ENCODE results near the gene ARHGEF19.

Gene ARHGEF19

DNA sequence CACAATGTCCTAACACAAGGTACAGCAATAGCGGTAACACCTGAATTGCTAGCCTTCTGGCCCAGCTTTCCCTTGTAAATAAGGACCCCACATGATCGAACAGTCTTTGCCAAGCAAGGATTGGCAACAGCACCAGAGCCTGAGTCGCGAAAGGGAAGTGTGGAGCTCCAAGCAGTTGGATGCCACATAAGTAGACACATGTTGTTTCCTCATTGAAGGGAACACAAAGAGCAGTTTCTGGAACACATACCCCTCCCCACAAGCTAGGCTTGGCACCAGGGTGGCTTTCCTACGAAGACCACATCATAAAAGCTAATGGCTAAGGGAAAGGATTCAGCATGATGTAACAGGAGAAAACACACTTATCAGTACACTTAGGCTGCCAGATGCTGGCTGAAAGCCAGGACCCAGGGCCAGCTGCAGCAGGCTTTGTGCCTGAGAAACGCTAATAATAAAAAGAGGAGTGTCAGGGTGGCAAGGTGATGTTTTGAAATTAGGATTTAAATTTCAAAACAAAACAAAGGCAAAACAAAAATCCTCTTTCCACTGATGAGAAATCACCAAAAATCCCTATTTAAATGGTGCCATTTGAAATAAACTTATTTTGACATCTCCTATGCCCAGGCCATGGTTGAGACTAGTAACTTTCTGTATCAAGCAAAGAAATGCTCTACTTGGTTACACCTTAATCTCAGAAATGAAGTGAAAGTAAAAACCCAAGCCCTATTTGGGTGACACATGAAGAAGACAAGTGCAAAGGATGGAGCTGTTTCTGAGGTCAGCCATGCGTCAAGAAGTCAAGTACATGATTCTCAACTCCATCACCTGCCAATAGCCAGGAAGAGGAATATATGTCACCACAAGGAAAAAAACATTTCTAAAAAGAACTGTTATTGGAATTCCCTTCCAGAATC, 36.4 kb upstream of the ARHGEF19 start (continued):
- TF ChIP-seq, protein P1, sequence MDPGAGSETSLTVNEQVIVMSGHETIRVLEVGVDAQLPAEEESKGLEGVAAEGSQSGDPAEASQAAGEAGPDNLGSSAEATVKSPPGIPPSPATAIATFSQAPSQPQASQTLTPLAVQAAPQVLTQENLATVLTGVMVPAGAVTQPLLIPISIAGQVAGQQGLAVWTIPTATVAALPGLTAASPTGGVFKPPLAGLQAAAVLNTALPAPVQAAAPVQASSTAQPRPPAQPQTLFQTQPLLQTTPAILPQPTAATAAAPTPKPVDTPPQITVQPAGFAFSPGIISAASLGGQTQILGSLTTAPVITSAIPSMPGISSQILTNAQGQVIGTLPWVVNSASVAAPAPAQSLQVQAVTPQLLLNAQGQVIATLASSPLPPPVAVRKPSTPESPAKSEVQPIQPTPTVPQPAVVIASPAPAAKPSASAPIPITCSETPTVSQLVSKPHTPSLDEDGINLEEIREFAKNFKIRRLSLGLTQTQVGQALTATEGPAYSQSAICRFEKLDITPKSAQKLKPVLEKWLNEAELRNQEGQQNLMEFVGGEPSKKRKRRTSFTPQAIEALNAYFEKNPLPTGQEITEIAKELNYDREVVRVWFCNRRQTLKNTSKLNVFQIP (CRISPR knock-in tag; IDR thresholded peaks at IDR 0.05; ENCODE audit: borderline replicate concordance, low read depth): no peak
- TF ChIP-seq, protein P2, sequence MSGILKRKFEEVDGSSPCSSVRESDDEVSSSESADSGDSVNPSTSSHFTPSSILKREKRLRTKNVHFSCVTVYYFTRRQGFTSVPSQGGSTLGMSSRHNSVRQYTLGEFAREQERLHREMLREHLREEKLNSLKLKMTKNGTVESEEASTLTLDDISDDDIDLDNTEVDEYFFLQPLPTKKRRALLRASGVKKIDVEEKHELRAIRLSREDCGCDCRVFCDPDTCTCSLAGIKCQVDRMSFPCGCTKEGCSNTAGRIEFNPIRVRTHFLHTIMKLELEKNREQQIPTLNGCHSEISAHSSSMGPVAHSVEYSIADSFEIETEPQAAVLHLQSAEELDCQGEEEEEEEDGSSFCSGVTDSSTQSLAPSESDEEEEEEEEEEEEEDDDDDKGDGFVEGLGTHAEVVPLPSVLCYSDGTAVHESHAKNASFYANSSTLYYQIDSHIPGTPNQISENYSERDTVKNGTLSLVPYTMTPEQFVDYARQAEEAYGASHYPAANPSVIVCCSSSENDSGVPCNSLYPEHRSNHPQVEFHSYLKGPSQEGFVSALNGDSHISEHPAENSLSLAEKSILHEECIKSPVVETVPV (CRISPR knock-in tag; IDR thresholded peaks at IDR 0.05): no peak
- TF ChIP-seq, protein P3, sequence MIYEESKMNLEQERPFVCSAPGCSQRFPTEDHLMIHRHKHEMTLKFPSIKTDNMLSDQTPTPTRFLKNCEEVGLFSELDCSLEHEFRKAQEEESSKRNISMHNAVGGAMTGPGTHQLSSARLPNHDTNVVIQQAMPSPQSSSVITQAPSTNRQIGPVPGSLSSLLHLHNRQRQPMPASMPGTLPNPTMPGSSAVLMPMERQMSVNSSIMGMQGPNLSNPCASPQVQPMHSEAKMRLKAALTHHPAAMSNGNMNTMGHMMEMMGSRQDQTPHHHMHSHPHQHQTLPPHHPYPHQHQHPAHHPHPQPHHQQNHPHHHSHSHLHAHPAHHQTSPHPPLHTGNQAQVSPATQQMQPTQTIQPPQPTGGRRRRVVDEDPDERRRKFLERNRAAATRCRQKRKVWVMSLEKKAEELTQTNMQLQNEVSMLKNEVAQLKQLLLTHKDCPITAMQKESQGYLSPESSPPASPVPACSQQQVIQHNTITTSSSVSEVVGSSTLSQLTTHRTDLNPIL (CRISPR knock-in tag; IDR thresholded peaks at IDR 0.05; ENCODE audit: low read depth): peak; percentile 21; the same call in 1 of the 2 replicates
- peak; percentile 51; the same call in 1 of the 2 replicates for TF ChIP-seq TCF4 (CRISPR knock-in tag; IDR thresholded peaks at IDR 0.05; ENCODE audit: borderline replicate concordance)
- TF ChIP-seq ZFP3 (CRISPR knock-in tag; IDR thresholded peaks at IDR 0.05): 0 out of 2 replicates have a peak, but pooled peaks have one; percentile 57
- TF ChIP-seq SNAI2 (CRISPR knock-in tag; IDR thresholded peaks at IDR 0.05): no peak
- no peak for TF ChIP-seq RARB (CRISPR knock-in tag; IDR thresholded peaks at IDR 0.05)
- TF ChIP-seq OSR1 (CRISPR knock-in tag; IDR thresholded peaks at IDR 0.05): no peak
- TF ChIP-seq, protein P4, sequence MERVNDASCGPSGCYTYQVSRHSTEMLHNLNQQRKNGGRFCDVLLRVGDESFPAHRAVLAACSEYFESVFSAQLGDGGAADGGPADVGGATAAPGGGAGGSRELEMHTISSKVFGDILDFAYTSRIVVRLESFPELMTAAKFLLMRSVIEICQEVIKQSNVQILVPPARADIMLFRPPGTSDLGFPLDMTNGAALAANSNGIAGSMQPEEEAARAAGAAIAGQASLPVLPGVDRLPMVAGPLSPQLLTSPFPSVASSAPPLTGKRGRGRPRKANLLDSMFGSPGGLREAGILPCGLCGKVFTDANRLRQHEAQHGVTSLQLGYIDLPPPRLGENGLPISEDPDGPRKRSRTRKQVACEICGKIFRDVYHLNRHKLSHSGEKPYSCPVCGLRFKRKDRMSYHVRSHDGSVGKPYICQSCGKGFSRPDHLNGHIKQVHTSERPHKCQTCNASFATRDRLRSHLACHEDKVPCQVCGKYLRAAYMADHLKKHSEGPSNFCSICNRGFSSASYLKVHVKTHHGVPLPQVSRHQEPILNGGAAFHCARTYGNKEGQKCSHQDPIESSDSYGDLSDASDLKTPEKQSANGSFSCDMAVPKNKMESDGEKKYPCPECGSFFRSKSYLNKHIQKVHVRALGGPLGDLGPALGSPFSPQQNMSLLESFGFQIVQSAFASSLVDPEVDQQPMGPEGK (CRISPR knock-in tag; IDR thresholded peaks at IDR 0.05; ENCODE audit: borderline replicate concordance): no peak
- no peak for TF ChIP-seq ZFP30 (CRISPR knock-in tag; IDR thresholded peaks at IDR 0.05)
- TF ChIP-seq ZC3H10 (CRISPR knock-in tag; IDR thresholded peaks at IDR 0.05): no peak

DNA sequence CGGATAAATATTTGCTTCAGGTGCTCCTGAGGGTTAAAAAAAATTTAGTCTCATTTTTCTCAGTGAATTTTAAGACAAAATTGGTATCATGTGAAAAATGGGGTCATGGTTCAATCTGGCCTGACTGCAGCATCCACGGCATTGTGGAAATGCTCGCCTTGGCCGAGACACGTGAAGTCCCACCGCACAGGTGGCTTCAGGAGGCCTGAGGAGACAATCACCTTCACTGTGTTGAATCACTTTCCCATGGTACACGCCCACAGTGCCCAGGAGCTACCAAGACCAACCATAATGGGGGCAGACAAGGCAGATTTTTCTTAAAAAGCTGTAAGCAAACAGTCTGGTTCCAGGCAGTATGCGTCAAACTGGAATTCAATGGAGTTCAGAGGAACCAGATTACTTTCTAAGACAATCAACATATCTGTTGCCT, 35.6 kb upstream of the ARHGEF19 start:
- TF ChIP-seq GLIS3 (CRISPR knock-in tag; IDR thresholded peaks at IDR 0.05) (no peak), TCF4 (CRISPR knock-in tag; IDR thresholded peaks at IDR 0.05; ENCODE audit: borderline replicate concordance) (no peak), OSR1 (CRISPR knock-in tag; IDR thresholded peaks at IDR 0.05) (no peak), ARNTL (CRISPR knock-in tag; IDR thresholded peaks at IDR 0.05; ENCODE audit: borderline replicate concordance, low read depth) (no peak), CSDC2 (CRISPR knock-in tag; IDR thresholded peaks at IDR 0.05) (no peak), ZFP30 (CRISPR knock-in tag; IDR thresholded peaks at IDR 0.05) (no peak), ZC3H10 (CRISPR knock-in tag; IDR thresholded peaks at IDR 0.05) (no peak), ZNF70 (CRISPR knock-in tag; IDR thresholded peaks at IDR 0.05) (no peak), ZFP3 (CRISPR knock-in tag; IDR thresholded peaks at IDR 0.05) (no peak), SNAI2 (CRISPR knock-in tag; IDR thresholded peaks at IDR 0.05) (no peak), ZNF565 (CRISPR knock-in tag; conservative IDR thresholded peaks at IDR 0.05; ENCODE audit: low read depth) (no peak), RARB (CRISPR knock-in tag; IDR thresholded peaks at IDR 0.05) (no peak), TOX (CRISPR knock-in tag; IDR thresholded peaks at IDR 0.05; ENCODE audit: borderline replicate concordance) (no peak), BACH2 (CRISPR knock-in tag; IDR thresholded peaks at IDR 0.05; ENCODE audit: borderline replicate concordance) (no peak)
- TF ChIP-seq, protein P1 (CRISPR knock-in tag; IDR thresholded peaks at IDR 0.05; ENCODE audit: borderline replicate concordance, low read depth): no peak
- TF ChIP-seq, protein P3 (CRISPR knock-in tag; IDR thresholded peaks at IDR 0.05; ENCODE audit: low read depth): no peak
- TF ChIP-seq, protein P4 (CRISPR knock-in tag; IDR thresholded peaks at IDR 0.05; ENCODE audit: borderline replicate concordance): no peak
- TF ChIP-seq, protein P5, sequence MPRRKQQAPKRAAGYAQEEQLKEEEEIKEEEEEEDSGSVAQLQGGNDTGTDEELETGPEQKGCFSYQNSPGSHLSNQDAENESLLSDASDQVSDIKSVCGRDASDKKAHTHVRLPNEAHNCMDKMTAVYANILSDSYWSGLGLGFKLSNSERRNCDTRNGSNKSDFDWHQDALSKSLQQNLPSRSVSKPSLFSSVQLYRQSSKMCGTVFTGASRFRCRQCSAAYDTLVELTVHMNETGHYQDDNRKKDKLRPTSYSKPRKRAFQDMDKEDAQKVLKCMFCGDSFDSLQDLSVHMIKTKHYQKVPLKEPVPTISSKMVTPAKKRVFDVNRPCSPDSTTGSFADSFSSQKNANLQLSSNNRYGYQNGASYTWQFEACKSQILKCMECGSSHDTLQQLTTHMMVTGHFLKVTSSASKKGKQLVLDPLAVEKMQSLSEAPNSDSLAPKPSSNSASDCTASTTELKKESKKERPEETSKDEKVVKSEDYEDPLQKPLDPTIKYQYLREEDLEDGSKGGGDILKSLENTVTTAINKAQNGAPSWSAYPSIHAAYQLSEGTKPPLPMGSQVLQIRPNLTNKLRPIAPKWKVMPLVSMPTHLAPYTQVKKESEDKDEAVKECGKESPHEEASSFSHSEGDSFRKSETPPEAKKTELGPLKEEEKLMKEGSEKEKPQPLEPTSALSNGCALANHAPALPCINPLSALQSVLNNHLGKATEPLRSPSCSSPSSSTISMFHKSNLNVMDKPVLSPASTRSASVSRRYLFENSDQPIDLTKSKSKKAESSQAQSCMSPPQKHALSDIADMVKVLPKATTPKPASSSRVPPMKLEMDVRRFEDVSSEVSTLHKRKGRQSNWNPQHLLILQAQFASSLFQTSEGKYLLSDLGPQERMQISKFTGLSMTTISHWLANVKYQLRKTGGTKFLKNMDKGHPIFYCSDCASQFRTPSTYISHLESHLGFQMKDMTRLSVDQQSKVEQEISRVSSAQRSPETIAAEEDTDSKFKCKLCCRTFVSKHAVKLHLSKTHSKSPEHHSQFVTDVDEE (CRISPR knock-in tag; IDR thresholded peaks at IDR 0.05): no peak
- ATAC-seq: no peak
